Panc1 (cell line): Measurements from ENCODE around the gene AP3B1. TPM values are rescaled to one million over a fixed set of nuclear protein-coding genes. Genes with fewer than 3 reads are reported as not detected.

ENCODE experiments used
- ATAC-seq: fragments of 200-7000 bp; cut with Tn5 transposase; 2 replicates; pipeline ENCODE4 v1.9.1; 2020; ENCODE audit warnings: mild to moderate bottlenecking, moderate library complexity
- Bru-seq: library from RNA; stranded (reverse); fragments of 400-500 nt; gene quantifications from one replicate; lab custom pipeline; 2021; lab: Mats Ljungman, UMichigan
- BruChase-seq, 2 experiments: library from RNA; stranded (reverse); fragments of 400-500 nt; gene quantifications; one replicate each; lab custom pipeline; 2021; lab: Mats Ljungman, UMichigan
- BruUV-seq: library from RNA; stranded (reverse); fragments of 400-500 nt; replicated peaks from 2 replicates; lab custom pipeline; 2021; lab: Mats Ljungman, UMichigan
- CTCF ChIA-PET: fragments of 300-600 bp; sonication (Branson Sonifier 250); formaldehyde crosslinking; loops from one replicate; lab custom pipeline; 2022; ENCODE audit warnings: antibody characterized with exemption; lab: Charles Lee
- POLR2A ChIA-PET: fragments of 300-600 bp; sonication (Branson Sonifier 250); formaldehyde crosslinking; loops from one replicate; lab custom pipeline; 2022; ENCODE audit warnings: antibody characterized with exemption; lab: Charles Lee
- DNase-seq: peaks from one replicate; pipeline ENCODE4 v3.0.0-alpha.2; 2010; ENCODE audit warnings: low read depth, low spot score
- H3K27ac ChIP-seq: 2 replicates; pipeline ENCODE4 v1.5.1; 2011; ENCODE audit warnings: mild to moderate bottlenecking, low read length, inconsistent platforms
- H3K27me3 ChIP-seq: fragments of 200-500 bp; sonication (Bioruptor generic); 2 replicates; pipeline ENCODE4 v1.6.0; 2014; ENCODE audit warnings: low read length, inconsistent platforms; ENCODE audit not compliant: control insufficient read depth, insufficient read depth
- H3K36me3 ChIP-seq: fragments of 200-500 bp; sonication (Bioruptor generic); 2 replicates; pipeline ENCODE4 v1.5.1; 2014; ENCODE audit warnings: inconsistent platforms, mild to moderate bottlenecking, low read length, moderate library complexity; ENCODE audit not compliant: control insufficient read depth, insufficient read depth
- H3K4me1 ChIP-seq: 2 replicates; pipeline ENCODE4 v1.5.1; 2011; ENCODE audit warnings: inconsistent platforms, mild to moderate bottlenecking, low read length, moderate library complexity; ENCODE audit not compliant: control insufficient read depth, insufficient read depth
- H3K4me3 ChIP-seq, 2 experiments: 2 replicates each; pipeline ENCODE4 v1.5.1; 2011 to 2012; ENCODE audit warnings: low read depth in 2 of 2, low read length in 2 of 2, mild to moderate bottlenecking in 2 of 2, inconsistent platforms in 1 of 2, moderate library complexity in 1 of 2
- H3K9me3 ChIP-seq: fragments of 200-500 bp; sonication (Bioruptor generic); 2 replicates; pipeline ENCODE4 v1.5.1; 2014; ENCODE audit warnings: low read depth, mild to moderate bottlenecking, inconsistent platforms, low read length, moderate library complexity; ENCODE audit not compliant: control insufficient read depth, insufficient read depth
- POLR2AphosphoS5 ChIP-seq: IDR thresholded peaks from 2 replicates; pipeline ENCODE4 v1.6.1; 2012; ENCODE audit warnings: mild to moderate bottlenecking, low read depth, low read length, moderate library complexity
- SIN3A ChIP-seq: IDR thresholded peaks from 2 replicates; pipeline ENCODE4 v1.6.1; 2012; ENCODE audit warnings: low read depth, mild to moderate bottlenecking, low read length, moderate library complexity, borderline replicate concordance; ENCODE audit not compliant: insufficient read depth
- TCF7L2 ChIP-seq: IDR thresholded peaks from 2 replicates; pipeline ENCODE4 v1.6.1; 2011; ENCODE audit warnings: mild to moderate bottlenecking, low read depth, low read length, inconsistent platforms
- in situ Hi-C: cut with HindIII; loops from 2 replicates; pipeline ENCODE4 v1.10.0; 2016; ENCODE audit warnings: low sequenced_read_pairs, low pct_unique_long_range_greater_than_20kb
- intact Hi-C: fragments of 100-400 bp; cut with micrococcal nuclease; formaldehyde crosslinking; loops from one replicate; pipeline ENCODE4 v1.10.0; 2022; ENCODE audit not compliant: unreplicated experiment
- long read RNA-seq: library from polyadenylated mRNA; unstranded; transcript quantifications from one replicate; pipeline ENCODE4 v2.0.0, GENCODE V29; 2021; ENCODE audit not compliant: unreplicated experiment
- polyA plus RNA-seq: library from polyadenylated mRNA; unstranded; fragments of >200 nt; gene quantifications from one replicate; pipeline ENCODE4 v1.2.1, GENCODE V29; 2012; ENCODE audit warnings: missing spikeins; ENCODE audit not compliant: insufficient read length
- total RNA-seq: library from RNA; stranded (reverse); gene quantifications from one replicate; pipeline ENCODE4 v1.2.1, GENCODE V29; 2021; ENCODE audit not compliant: unreplicated experiment
- TF ChIP-seq, protein P1 (sequence below), 2 experiments: IDR thresholded peaks; 2 replicates each; pipeline ENCODE4 v1.6.1; 2011 to 2012; ENCODE audit warnings: low read depth in 2 of 2, control low read depth in 1 of 2, low read length in 1 of 2, mild to moderate bottlenecking in 1 of 2, moderate library complexity in 1 of 2; ENCODE audit not compliant: insufficient read depth in 1 of 2
- TF ChIP-seq, protein P2 (sequence below): fragments of 450-650 bp; IDR thresholded peaks from 2 replicates; pipeline ENCODE4 v1.5.1; 2017; ENCODE audit warnings: mild to moderate bottlenecking

Gene AP3B1
- total RNA-seq (55.4 TPM), Bru-seq, nascent RNA (percentile 89 among the genes with signal in this experiment), BruChase-seq, experiment 1, labeled RNA remaining after a 2-hour chase (percentile 70 among the genes with signal in this experiment), BruChase-seq, experiment 2, labeled RNA remaining after a 6-hour chase (percentile 73 among the genes with signal in this experiment)
- polyA plus RNA-seq: 27.3 TPM
- long read RNA-seq, full-length matches to known transcripts: 21 of 89 reads
- long read RNA-seq, partial matches to known transcripts: 51 of 89 reads
- long read RNA-seq, other reads (novel, unspliced or antisense): 17 of 89 reads

- DNase-seq (peak; percentile 93), ATAC-seq (peak; percentile 97)
- Histone ChIP-seq H3K27me3 (no peaks in the 10 kb centered on the region), H3K9me3 (no peaks in the 10 kb centered on the region), H3K27ac (peak within 1 kb of the TSS; percentile 96), H3K4me3 (peak within 1 kb of the TSS; percentile 83 to 98), H3K36me3 (peaks cover 3% of the 10 kb centered on the region), H3K4me1 (peaks cover 14% of the 10 kb centered on the region)
- intact Hi-C loops (loop anchor here (2.0 kb wide), 1 partner anchor 66 kb away; the partner anchor contains the start of gene SCAMP1), in situ Hi-C loops (no loop called here)
- ChIA-PET CTCF (no interaction called here), POLR2A (interaction anchor here (0.6 to 1.0 kb wide), 4 partner anchors 17 to 67 kb away, joined by 3 to 13 read pairs (median 4); no protein-coding TSS in a partner anchor)
- BruUV-seq: no TSS peak
- peak; percentile 76; the same call in 1 of the 2 replicates for TF ChIP-seq SIN3A
- TF ChIP-seq, protein P1, sequence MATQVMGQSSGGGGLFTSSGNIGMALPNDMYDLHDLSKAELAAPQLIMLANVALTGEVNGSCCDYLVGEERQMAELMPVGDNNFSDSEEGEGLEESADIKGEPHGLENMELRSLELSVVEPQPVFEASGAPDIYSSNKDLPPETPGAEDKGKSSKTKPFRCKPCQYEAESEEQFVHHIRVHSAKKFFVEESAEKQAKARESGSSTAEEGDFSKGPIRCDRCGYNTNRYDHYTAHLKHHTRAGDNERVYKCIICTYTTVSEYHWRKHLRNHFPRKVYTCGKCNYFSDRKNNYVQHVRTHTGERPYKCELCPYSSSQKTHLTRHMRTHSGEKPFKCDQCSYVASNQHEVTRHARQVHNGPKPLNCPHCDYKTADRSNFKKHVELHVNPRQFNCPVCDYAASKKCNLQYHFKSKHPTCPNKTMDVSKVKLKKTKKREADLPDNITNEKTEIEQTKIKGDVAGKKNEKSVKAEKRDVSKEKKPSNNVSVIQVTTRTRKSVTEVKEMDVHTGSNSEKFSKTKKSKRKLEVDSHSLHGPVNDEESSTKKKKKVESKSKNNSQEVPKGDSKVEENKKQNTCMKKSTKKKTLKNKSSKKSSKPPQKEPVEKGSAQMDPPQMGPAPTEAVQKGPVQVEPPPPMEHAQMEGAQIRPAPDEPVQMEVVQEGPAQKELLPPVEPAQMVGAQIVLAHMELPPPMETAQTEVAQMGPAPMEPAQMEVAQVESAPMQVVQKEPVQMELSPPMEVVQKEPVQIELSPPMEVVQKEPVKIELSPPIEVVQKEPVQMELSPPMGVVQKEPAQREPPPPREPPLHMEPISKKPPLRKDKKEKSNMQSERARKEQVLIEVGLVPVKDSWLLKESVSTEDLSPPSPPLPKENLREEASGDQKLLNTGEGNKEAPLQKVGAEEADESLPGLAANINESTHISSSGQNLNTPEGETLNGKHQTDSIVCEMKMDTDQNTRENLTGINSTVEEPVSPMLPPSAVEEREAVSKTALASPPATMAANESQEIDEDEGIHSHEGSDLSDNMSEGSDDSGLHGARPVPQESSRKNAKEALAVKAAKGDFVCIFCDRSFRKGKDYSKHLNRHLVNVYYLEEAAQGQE (IDR thresholded peaks at IDR 0.05; ENCODE audit: insufficient read depth in 1 of 2, low read depth in 2 of 2, low read length in 1 of 2): no peak
- TF ChIP-seq, protein P2, sequence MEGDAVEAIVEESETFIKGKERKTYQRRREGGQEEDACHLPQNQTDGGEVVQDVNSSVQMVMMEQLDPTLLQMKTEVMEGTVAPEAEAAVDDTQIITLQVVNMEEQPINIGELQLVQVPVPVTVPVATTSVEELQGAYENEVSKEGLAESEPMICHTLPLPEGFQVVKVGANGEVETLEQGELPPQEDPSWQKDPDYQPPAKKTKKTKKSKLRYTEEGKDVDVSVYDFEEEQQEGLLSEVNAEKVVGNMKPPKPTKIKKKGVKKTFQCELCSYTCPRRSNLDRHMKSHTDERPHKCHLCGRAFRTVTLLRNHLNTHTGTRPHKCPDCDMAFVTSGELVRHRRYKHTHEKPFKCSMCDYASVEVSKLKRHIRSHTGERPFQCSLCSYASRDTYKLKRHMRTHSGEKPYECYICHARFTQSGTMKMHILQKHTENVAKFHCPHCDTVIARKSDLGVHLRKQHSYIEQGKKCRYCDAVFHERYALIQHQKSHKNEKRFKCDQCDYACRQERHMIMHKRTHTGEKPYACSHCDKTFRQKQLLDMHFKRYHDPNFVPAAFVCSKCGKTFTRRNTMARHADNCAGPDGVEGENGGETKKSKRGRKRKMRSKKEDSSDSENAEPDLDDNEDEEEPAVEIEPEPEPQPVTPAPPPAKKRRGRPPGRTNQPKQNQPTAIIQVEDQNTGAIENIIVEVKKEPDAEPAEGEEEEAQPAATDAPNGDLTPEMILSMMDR: no peak
- peak; percentile 95 for TF ChIP-seq POLR2AphosphoS5
- peak; percentile 84 for TF ChIP-seq TCF7L2
Measured at GRCh38 chr5:78294248-78295034, at the start of gene AP3B1. TSS of gene AP3B1 (minus strand) at chr5:78294698. CDS start at chr5:78294579, 119 bp downstream.

- no TSS peak for BruUV-seq
- POLR2A ChIA-PET: interaction anchor here (0.5 kb wide), 1 partner anchor 586 kb away, joined by 5 read pairs; no protein-coding TSS in a partner anchor
- in situ Hi-C loops (no loop called here), intact Hi-C loops (no loop called here)
- Histone ChIP-seq H3K27ac (no peak overlapping the region), H3K4me3 (no peak overlapping the region), H3K27me3 (no peaks in the 10 kb centered on the region), H3K36me3 (no peaks in the 10 kb centered on the region), H3K9me3 (peaks cover 2% of the 10 kb centered on the region; the same call in 1 of the 2 replicates), H3K4me1 (no peaks in the 10 kb centered on the region)
- CTCF ChIA-PET: no interaction called here
- DNase-seq (no peak), ATAC-seq (no peak)
- TF ChIP-seq, protein P2: no peak
- TF ChIP-seq TCF7L2: no peak
- no peak for TF ChIP-seq POLR2AphosphoS5
- no peak for TF ChIP-seq SIN3A
- TF ChIP-seq, protein P1 (IDR thresholded peaks at IDR 0.05; ENCODE audit: insufficient read depth in 1 of 2, low read depth in 2 of 2, low read length in 1 of 2): no peak
Measured at GRCh38 chr5:78341440-78341839, 46.9 kb upstream of the AP3B1 start.
